GM18520 (cell line): ENCODE data around the gene ZBTB39.

ENCODE experiments used
- ATAC-seq: cut with Tn5 transposase; IDR thresholded peaks from one replicate; pipeline ENCODE4 v1.9.1; 2021; ENCODE audit not compliant: unreplicated experiment

The ZBTB39 gene

GRCh38 chr12:56951582-56952339, 54.6 kb downstream of the ZBTB39 start:
- ATAC-seq, result no peak

- no peak for ATAC-seq
Measured at GRCh38 chr12:56948881-56949280, 57.5 kb downstream of the ZBTB39 start.
